ENCODE measurements around the gene FAM234A. TPM values are rescaled to one million over a fixed set of nuclear protein-coding genes. Genes with fewer than 3 reads are reported as not detected.
"Not testable (repeated sequence)": the region's sequence is repeated elsewhere in the genome, so short reads cannot be mapped to it uniquely, and the experiment has no call there.

FAM234A gene
- total RNA-seq, 6 experiments from 2014 or later, result 83.6 to 113 (median 87.7) TPM

- Mint-ChIP-seq H3K27me3 (ENCODE audit: insufficient read depth) (peaks cover 6% of the 10 kb centered on the region), H3K4me1 (ENCODE audit: low read depth) (peaks cover 5% of the 10 kb centered on the region; the same call in 1 of the 2 replicates), H3K9me3 (no peaks in the 10 kb centered on the region), H3K27ac (no peak overlapping the region), H3K4me3 (no peak overlapping the region), H3K36me3 (ENCODE audit: low read depth) (no peaks in the 10 kb centered on the region)
- DNase-seq, result no peak
- TF ChIP-seq, protein P1, sequence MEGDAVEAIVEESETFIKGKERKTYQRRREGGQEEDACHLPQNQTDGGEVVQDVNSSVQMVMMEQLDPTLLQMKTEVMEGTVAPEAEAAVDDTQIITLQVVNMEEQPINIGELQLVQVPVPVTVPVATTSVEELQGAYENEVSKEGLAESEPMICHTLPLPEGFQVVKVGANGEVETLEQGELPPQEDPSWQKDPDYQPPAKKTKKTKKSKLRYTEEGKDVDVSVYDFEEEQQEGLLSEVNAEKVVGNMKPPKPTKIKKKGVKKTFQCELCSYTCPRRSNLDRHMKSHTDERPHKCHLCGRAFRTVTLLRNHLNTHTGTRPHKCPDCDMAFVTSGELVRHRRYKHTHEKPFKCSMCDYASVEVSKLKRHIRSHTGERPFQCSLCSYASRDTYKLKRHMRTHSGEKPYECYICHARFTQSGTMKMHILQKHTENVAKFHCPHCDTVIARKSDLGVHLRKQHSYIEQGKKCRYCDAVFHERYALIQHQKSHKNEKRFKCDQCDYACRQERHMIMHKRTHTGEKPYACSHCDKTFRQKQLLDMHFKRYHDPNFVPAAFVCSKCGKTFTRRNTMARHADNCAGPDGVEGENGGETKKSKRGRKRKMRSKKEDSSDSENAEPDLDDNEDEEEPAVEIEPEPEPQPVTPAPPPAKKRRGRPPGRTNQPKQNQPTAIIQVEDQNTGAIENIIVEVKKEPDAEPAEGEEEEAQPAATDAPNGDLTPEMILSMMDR (IDR thresholded peaks at IDR 0.05), result no peak
Measured at GRCh38 chr16:266258-267164, 31.9 kb downstream of the FAM234A start.

- H3K27me3 Mint-ChIP-seq (ENCODE audit: insufficient read depth); H3K4me1 Mint-ChIP-seq (ENCODE audit: low read depth); H3K27ac Mint-ChIP-seq; DNase-seq; H3K9me3 Mint-ChIP-seq; H3K4me3 Mint-ChIP-seq; H3K36me3 Mint-ChIP-seq (ENCODE audit: low read depth): not testable (repeated sequence)
Measured at GRCh38 chr16:267562-267961, 32.9 kb downstream of the FAM234A start.

DNA sequence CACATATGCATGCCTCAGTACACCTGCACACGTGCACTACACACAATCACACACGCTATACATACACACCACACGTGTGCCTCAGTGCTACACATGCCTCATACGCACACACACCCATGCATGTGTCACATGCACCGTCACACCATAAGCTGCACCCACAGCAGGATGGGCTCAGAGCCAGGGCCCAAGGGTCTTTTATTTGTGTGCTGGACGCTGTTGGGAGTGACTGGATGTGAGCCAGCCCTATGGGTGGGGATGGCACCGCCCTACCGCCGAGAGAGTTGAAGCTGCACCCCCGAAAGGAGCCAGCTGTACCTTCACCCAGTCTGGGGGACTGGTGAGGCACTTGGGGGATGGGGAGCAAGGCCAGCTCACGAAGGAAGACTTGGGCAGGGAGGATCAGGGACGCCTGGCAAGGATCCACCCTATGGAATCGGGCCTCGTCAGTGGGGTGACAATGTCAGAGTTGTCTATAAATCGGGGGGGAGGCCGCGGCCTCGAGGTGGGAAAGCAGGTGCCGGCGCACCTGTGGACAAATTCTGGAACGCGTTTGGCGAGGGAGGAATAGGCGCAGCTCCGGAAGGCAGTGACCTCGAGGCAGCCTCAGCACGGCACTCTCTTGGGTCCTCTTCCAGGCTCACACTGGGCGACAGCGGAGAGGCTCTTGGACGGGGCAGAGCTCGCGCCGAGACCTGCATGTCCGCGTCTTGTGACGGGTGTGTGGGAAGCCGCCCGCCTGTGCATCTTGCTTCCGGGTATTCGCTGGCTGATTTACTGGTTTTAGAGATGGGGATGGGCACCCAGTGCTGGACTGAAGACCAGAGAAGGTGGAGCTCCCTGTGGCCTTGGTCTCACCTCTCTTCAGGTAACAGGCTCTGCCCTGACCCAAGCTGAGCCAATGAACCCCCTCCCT lies 33.8 kb downstream of the FAM234A start:
- Mint-ChIP-seq H3K9me3 (no peaks in the 10 kb centered on the region), H3K27ac (no peak overlapping the region), H3K36me3 (ENCODE audit: low read depth) (no peaks in the 10 kb centered on the region), H3K4me3 (no peak overlapping the region), H3K4me1 (ENCODE audit: low read depth) (peaks cover 5% of the 10 kb centered on the region; the same call in 1 of the 2 replicates), H3K27me3 (ENCODE audit: insufficient read depth) (peaks cover 6% of the 10 kb centered on the region)
- TF ChIP-seq, protein P1 (IDR thresholded peaks at IDR 0.05), result no peak
- DNase-seq, result no peak

DNA sequence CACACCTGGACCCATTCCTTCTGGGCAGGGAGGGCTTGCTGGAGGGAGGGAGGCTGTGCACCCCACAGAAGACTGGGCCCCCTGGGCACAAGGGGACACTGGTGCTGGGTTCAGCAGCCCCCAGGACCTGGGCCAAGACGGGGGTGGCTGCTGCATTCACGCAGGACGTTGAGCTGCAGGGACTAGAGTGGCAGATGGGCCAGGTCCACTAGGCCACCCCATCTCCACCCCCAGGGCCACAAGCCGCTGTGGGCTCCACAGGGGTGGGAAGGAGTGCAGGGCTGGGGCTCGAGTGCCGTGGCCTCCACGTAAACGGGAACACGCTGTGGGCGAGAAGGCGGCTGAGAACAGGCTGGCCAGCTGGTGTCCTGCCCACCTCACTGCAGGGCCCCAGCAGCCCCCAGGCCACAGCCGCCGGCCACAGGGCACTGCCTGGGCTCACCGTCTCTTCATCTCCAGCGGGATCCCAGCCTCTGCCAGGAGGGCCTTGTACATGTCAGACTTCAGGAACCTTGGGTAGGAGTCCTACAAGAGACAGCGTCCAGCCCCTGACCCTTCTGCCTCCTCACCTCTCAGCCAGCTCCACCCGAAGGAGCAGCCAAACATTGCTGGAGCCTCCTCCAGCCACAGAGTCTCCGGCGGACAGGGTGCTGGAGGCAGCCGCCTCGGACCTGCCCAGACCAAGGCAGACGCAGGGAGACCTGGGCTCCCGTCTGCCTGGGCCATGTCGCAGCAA lies 34.6 kb downstream of the FAM234A start:
- DNase-seq, result no peak
- TF ChIP-seq, protein P1 (IDR thresholded peaks at IDR 0.05), result no peak
- no peaks in the 10 kb centered on the region for H3K9me3 Mint-ChIP-seq
- H3K27ac Mint-ChIP-seq, result no peak overlapping the region
- peaks cover 6% of the 10 kb centered on the region for H3K27me3 Mint-ChIP-seq (ENCODE audit: insufficient read depth)
- peaks cover 5% of the 10 kb centered on the region; the same call in 1 of the 2 replicates for H3K4me1 Mint-ChIP-seq (ENCODE audit: low read depth)
- H3K4me3 Mint-ChIP-seq, result no peak overlapping the region
- no peaks in the 10 kb centered on the region for H3K36me3 Mint-ChIP-seq (ENCODE audit: low read depth)

GRCh38 chr16:270381-271255 lies 36.0 kb downstream of the FAM234A start:
- no peaks in the 10 kb centered on the region for H3K9me3 Mint-ChIP-seq

More at GRCh38 chr16:270381-271255, 36.0 kb downstream of the FAM234A start:
- Mint-ChIP-seq H3K4me3 (no peak overlapping the region), H3K4me1 (ENCODE audit: low read depth) (peaks cover 4% of the 10 kb centered on the region; the same call in 1 of the 2 replicates), H3K27ac (no peak overlapping the region), H3K36me3 (ENCODE audit: low read depth) (no peaks in the 10 kb centered on the region), H3K27me3 (ENCODE audit: insufficient read depth) (peaks cover 4% of the 10 kb centered on the region)
- TF ChIP-seq, protein P1 (IDR thresholded peaks at IDR 0.05), result no peak
- no peak for DNase-seq
